H1 (cell line): ENCODE measurements around the gene CPA4. TPM values are rescaled to one million over a fixed set of nuclear protein-coding genes. Genes with fewer than 3 reads are reported as not detected.

Experiments
- CTCF ChIA-PET: fragments of 300-600 bp; sonication (Branson Sonifier 250); formaldehyde crosslinking; loops from one replicate; lab custom pipeline; 2021; ENCODE audit not compliant: partially characterized antibody; lab: Charles Lee
- POLR2A ChIA-PET: fragments of 300-600 bp; sonication (Branson Sonifier 250); formaldehyde crosslinking; loops from one replicate; lab custom pipeline; 2021; ENCODE audit warnings: inconsistent platforms; ENCODE audit not compliant: partially characterized antibody; lab: Charles Lee
- DNase-seq, 2 experiments: peaks; one replicate each; pipeline versions ENCODE4 v3.0.0 to v3.0.0-alpha.2; 2010 to 2022; ENCODE audit warnings: low spot score in 2 of 2, low read depth in 1 of 2, mixed read lengths in 1 of 2
- FAIRE-seq: peaks from 2 replicates; lab custom pipeline; 2011; peaks lifted over from hg19 to GRCh38; lab: Jason Lieb, UNC
- H2AFZ ChIP-seq: 2 replicates; pipeline ENCODE4 v1.8.1; 2012; ENCODE audit warnings: low read length, inconsistent platforms
- H2AK5ac ChIP-seq: 2 replicates; pipeline ENCODE4 v1.6.1; 2013; ENCODE audit warnings: low read depth, low read length
- H2BK120ac ChIP-seq: replicated peaks from 2 replicates; pipeline ENCODE3; 2013; ENCODE audit warnings: low read depth, low read length, inconsistent platforms
- H2BK12ac ChIP-seq: 2 replicates; pipeline ENCODE4 v1.6.1; 2013; ENCODE audit warnings: low read depth, low read length
- H2BK15ac ChIP-seq: 2 replicates; pipeline ENCODE4 v1.6.1; 2013; ENCODE audit warnings: low read length
- H2BK20ac ChIP-seq: 2 replicates; pipeline ENCODE4 v1.6.1; 2013; ENCODE audit warnings: low read length
- H2BK5ac ChIP-seq: 2 replicates; pipeline ENCODE4 v1.6.1; 2013; ENCODE audit warnings: low read depth, low read length
- H3K14ac ChIP-seq: 2 replicates; pipeline ENCODE4 v1.6.1; 2013; ENCODE audit warnings: inconsistent platforms; ENCODE audit not compliant: insufficient read length
- H3K18ac ChIP-seq: 2 replicates; pipeline ENCODE4 v1.6.1; 2013; ENCODE audit warnings: low read length; ENCODE audit errors: extremely low read depth
- H3K23ac ChIP-seq: 2 replicates; pipeline ENCODE4 v1.6.1; 2013; ENCODE audit warnings: inconsistent platforms; ENCODE audit not compliant: insufficient read length
- H3K23me2 ChIP-seq: 2 replicates; pipeline ENCODE4 v1.6.1; 2013; ENCODE audit warnings: low read depth, low read length
- H3K27ac ChIP-seq: 2 replicates; pipeline ENCODE4 v1.6.1; 2011; ENCODE audit warnings: low read depth, low read length, inconsistent platforms
- H3K27me3 ChIP-seq, 4 experiments: replicated peaks in 1 of 4; 1 replicate in 1 of 4; 2 replicates in 3 of 4; pipeline versions ENCODE4 v1.6.1 to v1.8.1; 2011 to 2013; ENCODE audit warnings: low read length in 3 of 4, mild to moderate bottlenecking in 3 of 4, inconsistent platforms in 2 of 4, mixed read lengths in 2 of 4, moderate library complexity in 1 of 4; ENCODE audit not compliant: control insufficient read depth in 3 of 4, insufficient read depth in 3 of 4; ENCODE audit errors: extremely low read depth in 1 of 4
- H3K36me3 ChIP-seq, 4 experiments: 2 replicates each; pipeline versions ENCODE4 v1.6.1 to v1.8.1; 2011 to 2013; ENCODE audit warnings: mild to moderate bottlenecking in 4 of 4, low read length in 3 of 4, moderate library complexity in 2 of 4, control low read depth in 1 of 4, inconsistent platforms in 1 of 4; ENCODE audit not compliant: insufficient read depth in 4 of 4, control insufficient read depth in 2 of 4
- H3K4ac ChIP-seq: replicated peaks from 2 replicates; pipeline ENCODE3; 2013; ENCODE audit warnings: low read length, low read depth, mixed read lengths, inconsistent platforms; ENCODE audit not compliant: insufficient read length
- H3K4me1 ChIP-seq, 4 experiments: replicated peaks in 1 of 4; 1 replicate in 1 of 4; 2 replicates in 3 of 4; pipeline versions ENCODE4 v1.6.1 to v1.8.1; 2011 to 2013; ENCODE audit warnings: low read length in 3 of 4, inconsistent platforms in 2 of 4, mixed read lengths in 1 of 4; ENCODE audit not compliant: insufficient read depth in 4 of 4, control insufficient read depth in 3 of 4
- H3K4me2 ChIP-seq, 2 experiments: 2 replicates each; pipeline versions ENCODE4 v1.6.1 to v1.8.1; 2011 to 2013; ENCODE audit warnings: low read depth in 2 of 2, low read length in 2 of 2, control low read depth in 1 of 2, inconsistent platforms in 1 of 2, mild to moderate bottlenecking in 1 of 2; ENCODE audit not compliant: insufficient read depth in 1 of 2
- H3K4me3 ChIP-seq, 4 experiments: fragments of 200-600, 300-600 bp in 1 of 4; sonication (generic), shearing (Covaris generic), sonication (Bioruptor Twin) in 1 of 4; 2 replicates each; pipeline versions ENCODE4 v1.5.1 to v1.8.1; 2011 to 2016; ENCODE audit warnings: low read length in 4 of 4, low read depth in 3 of 4, control low read depth in 2 of 4, inconsistent platforms in 2 of 4, mild to moderate bottlenecking in 2 of 4, mixed read lengths in 1 of 4, moderate library complexity in 1 of 4; ENCODE audit not compliant: insufficient read depth in 2 of 4; ENCODE audit errors: extremely low read depth in 1 of 4
- H3K56ac ChIP-seq: replicated peaks from 2 replicates; pipeline ENCODE3; 2013; ENCODE audit warnings: low read depth, mild to moderate bottlenecking, mixed read lengths, low read length, inconsistent platforms; ENCODE audit not compliant: insufficient read length
- H3K79me1 ChIP-seq: 2 replicates; pipeline ENCODE4 v1.6.1; 2013; ENCODE audit warnings: low read depth, low read length, control low read depth
- H3K79me2 ChIP-seq, 2 experiments: 2 replicates each; pipeline versions ENCODE4 v1.6.1 to v1.8.1; 2012 to 2013; ENCODE audit warnings: low read length in 2 of 2, mild to moderate bottlenecking in 2 of 2, inconsistent platforms in 1 of 2; ENCODE audit not compliant: insufficient read depth in 2 of 2, control insufficient read depth in 1 of 2
- H3K9ac ChIP-seq, 4 experiments: replicated peaks in 1 of 4; 1 replicate in 1 of 4; 2 replicates in 3 of 4; pipeline versions ENCODE4 v1.6.1 to v1.8.1; 2011 to 2013; ENCODE audit warnings: low read depth in 3 of 4, low read length in 3 of 4, control low read depth in 2 of 4, mild to moderate bottlenecking in 2 of 4, moderate library complexity in 2 of 4, inconsistent platforms in 1 of 4; ENCODE audit errors: extremely low read depth in 1 of 4
- H3K9me3 ChIP-seq, 2 experiments: 2 replicates each; pipeline versions ENCODE4 v1.6.1 to v1.8.1; 2012 to 2013; ENCODE audit warnings: mild to moderate bottlenecking in 2 of 2, moderate library complexity in 2 of 2, control low read depth in 1 of 2, inconsistent platforms in 1 of 2, low read depth in 1 of 2, low read length in 1 of 2, mixed read lengths in 1 of 2; ENCODE audit not compliant: insufficient read depth in 2 of 2
- H4K20me1 ChIP-seq, 2 experiments: replicated peaks in 1 of 2; 2 replicates each; pipeline versions ENCODE3 to v1.8.1; 2011 to 2013; ENCODE audit warnings: inconsistent platforms in 2 of 2, low read length in 2 of 2, mild to moderate bottlenecking in 1 of 2; ENCODE audit not compliant: insufficient read depth in 2 of 2, control insufficient read depth in 1 of 2
- H4K5ac ChIP-seq: 2 replicates; pipeline ENCODE4 v1.6.1; 2013; ENCODE audit warnings: low read length, low read depth, mixed read lengths, inconsistent platforms; ENCODE audit not compliant: insufficient read length
- H4K8ac ChIP-seq: 2 replicates; pipeline ENCODE4 v1.8.0; 2013; ENCODE audit warnings: mild to moderate bottlenecking, moderate library complexity, low read length, inconsistent platforms; ENCODE audit not compliant: insufficient read depth; ENCODE audit errors: extremely low read depth
- H4K91ac ChIP-seq: replicated peaks from 2 replicates; pipeline ENCODE3; 2013; ENCODE audit warnings: low read length, mixed read lengths, inconsistent platforms; ENCODE audit not compliant: insufficient read length
- BRCA1 ChIP-seq: IDR thresholded peaks from 2 replicates; pipeline ENCODE4 v1.6.1; 2012; ENCODE audit warnings: low read depth, low read length, improper control_type of control experiment
- CHD1 ChIP-seq: IDR thresholded peaks from 2 replicates; pipeline ENCODE4 v1.6.1; 2012; ENCODE audit warnings: low read depth, low read length, improper control_type of control experiment
- HDAC2 ChIP-seq, 2 experiments: fragments of 300-600 bp in 1 of 2; sonication (generic) in 1 of 2; IDR thresholded peaks; 2 replicates each; pipeline ENCODE4 v1.6.1; 2011 to 2012; ENCODE audit warnings: low read depth in 2 of 2, low read length in 2 of 2, mild to moderate bottlenecking in 2 of 2, moderate library complexity in 2 of 2, borderline replicate concordance in 1 of 2, inconsistent platforms in 1 of 2
- HDAC6 ChIP-seq: IDR thresholded peaks from one replicate; pipeline ENCODE4 v1.7.1; 2012; ENCODE audit warnings: low read depth, mild to moderate bottlenecking, inconsistent platforms, low read length, moderate library complexity
- KDM1A ChIP-seq: fragments of 200-600, 300-600 bp; sonication (generic); IDR thresholded peaks from 2 replicates; pipeline ENCODE4 v1.7.1; 2016; ENCODE audit warnings: mild to moderate bottlenecking, low read length, borderline replicate concordance
- PHF8 ChIP-seq: fragments of 200-600 bp; sonication (generic); conservative IDR thresholded peaks from 2 replicates; pipeline ENCODE4 v1.7.1; 2012; ENCODE audit warnings: low read depth, mild to moderate bottlenecking, inconsistent platforms, low read length, moderate library complexity
- RBBP5 ChIP-seq: IDR thresholded peaks from 2 replicates; pipeline ENCODE4 v1.7.1; 2012; ENCODE audit warnings: low read depth, mild to moderate bottlenecking, inconsistent platforms, low read length, moderate library complexity, borderline replicate concordance
- RFX5 ChIP-seq: IDR thresholded peaks from 2 replicates; pipeline ENCODE4 v1.6.1; 2011; ENCODE audit warnings: low read depth, low read length, improper control_type of control experiment, borderline replicate concordance
- SIN3A ChIP-seq, 2 experiments: IDR thresholded peaks in 1 of 2; conservative IDR thresholded peaks in 1 of 2; 2 replicates each; pipeline ENCODE4 v1.6.1; 2011 to 2012; ENCODE audit warnings: low read length in 2 of 2, improper control_type of control experiment in 1 of 2, low read depth in 1 of 2, mild to moderate bottlenecking in 1 of 2
- TBP ChIP-seq: IDR thresholded peaks from 2 replicates; pipeline ENCODE4 v1.6.1; 2011; ENCODE audit warnings: low read depth, low read length, improper control_type of control experiment
- WGBS, 2 experiments: shearing (Covaris generic) in 1 of 2; methylation state at CpG; one replicate each; pipeline versions ENCODE4 v1.1.6 to v1.1.7; 2013 to 2015; ENCODE audit warnings: low lambda C conversion rate in 2 of 2, mixed read lengths in 2 of 2, inconsistent platforms in 1 of 2, low coverage in 1 of 2, missing lambda C conversion rate in 1 of 2; ENCODE audit not compliant: insufficient replicate concordance in 2 of 2, insufficient coverage in 1 of 2, insufficient read length in 1 of 2; ENCODE audit errors: extremely low coverage in 1 of 2, missing lambda C conversion rate in 1 of 2; 5-methylcytosine and 5-hydroxymethylcytosine counted together
- polyA plus RNA-seq, 7 experiments: library from polyadenylated mRNA; depleted of rRNA in 3 of 7; stranded (reverse) in 5 of 7; unstranded in 2 of 7; fragments of >200 nt in 5 of 7; fragments of 200-250 nt in 2 of 7; gene quantifications; 1 replicate in 5 of 7; 2 replicates in 1 of 7; 4 replicates in 1 of 7; pipeline versions ENCODE4 v1.2.1 to v1.2.3, GENCODE V29; 2011 to 2013; ENCODE audit warnings: missing spikeins in 2 of 7, mixed read lengths in 2 of 7
- total RNA-seq: library from RNA; stranded (reverse); fragmentation: NEBNext Ultra II Directional; extraction: Animal tissue kit (Norgen Biotek cat#: 25700); gene quantifications from 2 replicates; pipeline ENCODE4 v1.2.1, GENCODE V29; 2021
- TF ChIP-seq, protein P1 (sequence below): IDR thresholded peaks from 2 replicates; pipeline ENCODE4 v1.6.1; 2011; ENCODE audit warnings: low read length, improper control_type of control experiment
- TF ChIP-seq, protein P2 (sequence below): IDR thresholded peaks from 2 replicates; pipeline ENCODE4 v1.6.1; 2012; ENCODE audit warnings: inconsistent platforms

The CPA4 gene
- total and polyA plus RNA-seq, 2 of the 8 experiments (the other 6 are each of a cell fraction or from before 2014, with no cell fraction given) = 0.03 TPM; not detected in 1

DNA sequence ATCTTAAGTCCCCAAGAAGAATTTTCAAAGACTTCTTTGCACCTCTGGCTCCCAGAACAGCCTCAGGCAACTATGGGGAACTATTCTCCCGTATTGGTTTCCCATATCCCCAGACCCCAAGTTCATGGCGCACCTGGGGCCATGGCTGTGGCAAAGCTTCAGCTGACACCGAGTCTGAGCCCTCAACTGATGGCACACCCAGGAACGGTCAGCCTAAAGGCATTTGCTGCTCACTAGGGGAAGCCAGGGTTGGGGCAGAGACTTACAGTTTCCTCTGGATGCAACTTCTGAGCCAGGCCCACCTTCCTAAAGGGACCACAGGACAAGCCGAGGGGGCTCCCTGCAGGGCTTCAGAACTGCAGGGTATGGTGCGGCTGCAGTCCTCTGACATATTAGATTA lies 73.6 kb downstream of the CPA4 start:
- Histone ChIP-seq H3K27ac (no peak overlapping the region), H4K8ac (no peak overlapping the region), H3K18ac (no peak overlapping the region), H3K36me3 (no peaks in the 10 kb centered on the region), H4K91ac (peak overlapping the region; percentile 26), H3K9ac (no peak overlapping the region), H3K14ac (no peak overlapping the region), H4K5ac (no peak overlapping the region), H2BK5ac (no peak overlapping the region), H3K23ac (no peak overlapping the region), H3K79me2 (no peaks in the 10 kb centered on the region), H3K56ac (no peak overlapping the region), H3K79me1 (no peaks in the 10 kb centered on the region), H3K4me2 (no peak overlapping the region), H3K23me2 (no peaks in the 10 kb centered on the region), H2BK20ac (no peak overlapping the region), H3K4me3 (no peak overlapping the region), H2BK120ac (no peak overlapping the region), H3K4ac (no peak overlapping the region), H2AFZ (0 out of 2 replicates have a peak overlapping the region, but pooled peaks have one; percentile 22), H4K20me1 (no peaks in the 10 kb centered on the region), H2AK5ac (no peak overlapping the region), H3K9me3 (no peaks in the 10 kb centered on the region), H3K4me1 (peaks cover 0 to 6% (median 0%) of the 10 kb centered on the region in 4 experiments; a peak in 2 of 7 replicates), H2BK12ac (no peak overlapping the region), H2BK15ac (no peak overlapping the region), H3K27me3 (no peaks in the 10 kb centered on the region; a peak in 1 of 7 replicates)
- WGBS, 2 experiments = 90% methylated on average over 6 of the region's 6 CpGs; no CpG with 5 or more reads in 1 of the 2 experiments
- DNase-seq (no peak), FAIRE-seq (no peak)
- ChIA-PET CTCF (interaction anchor here (1.3 to 11.6 kb wide), 2 partner anchors 10 to 13 kb away, joined by 3 to 59 read pairs; partner anchors contain the start of gene CPA1), POLR2A (no interaction called here)
- TF ChIP-seq TBP (no peak), SIN3A (conservative IDR thresholded peaks at IDR 0.05 in 1 of 2, IDR thresholded peaks at IDR 0.05 in 1 of 2; ENCODE audit: low read depth in 1 of 2, low read length in 2 of 2) (no peak), HDAC6 (no peak), PHF8 (no peak), BRCA1 (no peak), RFX5 (no peak), HDAC2 (IDR thresholded peaks at IDR 0.05; ENCODE audit: borderline replicate concordance in 1 of 2, low read depth in 2 of 2, low read length in 2 of 2) (no peak), CHD1 (no peak), RBBP5 (no peak), KDM1A (no peak)
- TF ChIP-seq, protein P1, sequence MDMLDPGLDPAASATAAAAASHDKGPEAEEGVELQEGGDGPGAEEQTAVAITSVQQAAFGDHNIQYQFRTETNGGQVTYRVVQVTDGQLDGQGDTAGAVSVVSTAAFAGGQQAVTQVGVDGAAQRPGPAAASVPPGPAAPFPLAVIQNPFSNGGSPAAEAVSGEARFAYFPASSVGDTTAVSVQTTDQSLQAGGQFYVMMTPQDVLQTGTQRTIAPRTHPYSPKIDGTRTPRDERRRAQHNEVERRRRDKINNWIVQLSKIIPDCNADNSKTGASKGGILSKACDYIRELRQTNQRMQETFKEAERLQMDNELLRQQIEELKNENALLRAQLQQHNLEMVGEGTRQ = no peak
- TF ChIP-seq, protein P2, sequence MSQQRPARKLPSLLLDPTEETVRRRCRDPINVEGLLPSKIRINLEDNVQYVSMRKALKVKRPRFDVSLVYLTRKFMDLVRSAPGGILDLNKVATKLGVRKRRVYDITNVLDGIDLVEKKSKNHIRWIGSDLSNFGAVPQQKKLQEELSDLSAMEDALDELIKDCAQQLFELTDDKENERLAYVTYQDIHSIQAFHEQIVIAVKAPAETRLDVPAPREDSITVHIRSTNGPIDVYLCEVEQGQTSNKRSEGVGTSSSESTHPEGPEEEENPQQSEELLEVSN = no peak
